A673 (cell line): ENCODE data around the gene DNM2. TPM values are rescaled to one million over a fixed set of nuclear protein-coding genes. Genes with fewer than 3 reads are reported as not detected.

Source experiments
- BruUV-seq: library from RNA; stranded (reverse); fragments of 400-500 nt; replicated peaks from 2 replicates; lab custom pipeline; 2021; lab: Mats Ljungman, UMichigan
- CTCF ChIA-PET: fragments of 300-600 bp; sonication (Branson Sonifier 250); formaldehyde crosslinking; loops from one replicate; lab custom pipeline; 2022; ENCODE audit warnings: antibody characterized with exemption; lab: Charles Lee
- POLR2A ChIA-PET: fragments of 300-600 bp; sonication (Branson Sonifier 250); formaldehyde crosslinking; loops from one replicate; lab custom pipeline; 2022; ENCODE audit warnings: antibody characterized with exemption; ENCODE audit not compliant: low non-redundant PET; lab: Charles Lee
- DNase-seq: peaks from one replicate; pipeline ENCODE4 v3.0.0-alpha.2; 2015; ENCODE audit warnings: low spot score
- H3K27ac ChIP-seq: fragments of 200-600 bp; sonication (generic); 2 replicates; pipeline ENCODE4 v1.5.1; 2016; ENCODE audit warnings: mixed run types, low read depth, mild to moderate bottlenecking, mixed read lengths, antibody characterized with exemption, low read length; ENCODE audit not compliant: poor library complexity, severe bottlenecking
- H3K27me3 ChIP-seq: fragments of 200-600 bp; sonication (generic); replicated peaks from 2 replicates; pipeline ENCODE4 v1.6.1; 2017; ENCODE audit warnings: mixed run types, low read depth, mild to moderate bottlenecking, mixed read lengths, antibody characterized with exemption, low read length; ENCODE audit not compliant: insufficient read depth, poor library complexity
- H3K36me3 ChIP-seq: fragments of 200-600 bp; sonication (generic); 2 replicates; pipeline ENCODE4 v1.6.1; 2016; ENCODE audit warnings: mixed run types, mild to moderate bottlenecking, mixed read lengths, antibody characterized with exemption, low read length; ENCODE audit not compliant: insufficient read depth, poor library complexity, severe bottlenecking
- H3K4me1 ChIP-seq: fragments of 200-600 bp; sonication (generic); 2 replicates; pipeline ENCODE4 v1.6.1; 2017; ENCODE audit warnings: mixed run types, mild to moderate bottlenecking, mixed read lengths, antibody characterized with exemption, low read length; ENCODE audit not compliant: insufficient read depth, poor library complexity, severe bottlenecking
- H3K4me3 ChIP-seq: fragments of 200-600 bp; sonication (generic); 2 replicates; pipeline ENCODE4 v1.5.1; 2016; ENCODE audit warnings: low read depth, mixed run types, mild to moderate bottlenecking, mixed read lengths, low read length; ENCODE audit not compliant: poor library complexity, severe bottlenecking
- H3K9me3 ChIP-seq: fragments of 200-600 bp; sonication (generic); 2 replicates; pipeline ENCODE4 v1.6.1; 2016; ENCODE audit warnings: mixed run types, low read depth, mild to moderate bottlenecking, mixed read lengths, antibody characterized with exemption, low read length; ENCODE audit not compliant: poor library complexity, severe bottlenecking
- EZH2 ChIP-seq: fragments of 200-600 bp; sonication (generic); IDR thresholded peaks from 2 replicates; pipeline ENCODE4 v1.6.1; 2017; ENCODE audit warnings: borderline replicate concordance, low read depth, mild to moderate bottlenecking, mixed read lengths, antibody characterized with exemption, low read length; ENCODE audit not compliant: poor library complexity, severe bottlenecking
- intact Hi-C: fragments of 100-400 bp; cut with micrococcal nuclease; formaldehyde crosslinking; loops from one replicate; pipeline ENCODE4 v1.10.0; 2022; ENCODE audit not compliant: unreplicated experiment
- total RNA-seq: library from RNA; stranded (reverse); gene quantifications from 2 replicates; pipeline ENCODE4 v1.2.3, GENCODE V29; 2021
- TF ChIP-seq, protein P1 (sequence below): fragments of 300-800, 200-600 bp; sonication (generic); conservative IDR thresholded peaks from 2 replicates; pipeline ENCODE4 v1.5.1; 2017; ENCODE audit warnings: low read depth, mild to moderate bottlenecking, antibody characterized with exemption, low read length, moderate library complexity, mixed read lengths

Gene DNM2
- total RNA-seq, 1 experiment from 2014 or later = 143 TPM

DNA sequence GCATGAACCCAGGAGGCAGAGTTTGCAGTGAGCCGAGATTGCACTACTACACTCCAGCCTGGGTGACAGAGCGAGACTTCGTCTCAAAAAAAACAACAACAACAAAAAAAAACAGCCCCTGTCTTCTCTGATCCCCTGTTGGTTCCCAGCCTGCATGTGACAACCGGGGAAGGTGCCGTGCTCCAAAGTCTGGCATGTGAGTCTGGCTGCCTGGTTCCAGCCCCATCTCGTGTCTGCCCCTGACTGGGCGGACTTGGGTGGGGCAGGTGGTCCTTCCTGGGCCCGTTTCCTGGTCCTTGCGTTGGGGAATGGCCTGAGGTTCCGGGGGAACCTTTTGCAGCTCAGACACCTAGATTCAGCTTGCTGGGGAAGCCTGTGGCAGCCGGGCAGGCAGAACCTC is 50.5 kb downstream of the DNM2 start:
- TF ChIP-seq, protein P1, sequence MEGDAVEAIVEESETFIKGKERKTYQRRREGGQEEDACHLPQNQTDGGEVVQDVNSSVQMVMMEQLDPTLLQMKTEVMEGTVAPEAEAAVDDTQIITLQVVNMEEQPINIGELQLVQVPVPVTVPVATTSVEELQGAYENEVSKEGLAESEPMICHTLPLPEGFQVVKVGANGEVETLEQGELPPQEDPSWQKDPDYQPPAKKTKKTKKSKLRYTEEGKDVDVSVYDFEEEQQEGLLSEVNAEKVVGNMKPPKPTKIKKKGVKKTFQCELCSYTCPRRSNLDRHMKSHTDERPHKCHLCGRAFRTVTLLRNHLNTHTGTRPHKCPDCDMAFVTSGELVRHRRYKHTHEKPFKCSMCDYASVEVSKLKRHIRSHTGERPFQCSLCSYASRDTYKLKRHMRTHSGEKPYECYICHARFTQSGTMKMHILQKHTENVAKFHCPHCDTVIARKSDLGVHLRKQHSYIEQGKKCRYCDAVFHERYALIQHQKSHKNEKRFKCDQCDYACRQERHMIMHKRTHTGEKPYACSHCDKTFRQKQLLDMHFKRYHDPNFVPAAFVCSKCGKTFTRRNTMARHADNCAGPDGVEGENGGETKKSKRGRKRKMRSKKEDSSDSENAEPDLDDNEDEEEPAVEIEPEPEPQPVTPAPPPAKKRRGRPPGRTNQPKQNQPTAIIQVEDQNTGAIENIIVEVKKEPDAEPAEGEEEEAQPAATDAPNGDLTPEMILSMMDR = no peak
- TF ChIP-seq EZH2 = no peak
- CTCF ChIA-PET = interaction anchor here (1.4 kb wide), 1 partner anchor 50 kb away, joined by 3 read pairs; the partner anchor contains the start of gene DNM2
- Histone ChIP-seq H3K4me3 (no peak overlapping the region), H3K9me3 (no peaks in the 10 kb centered on the region), H3K4me1 (peaks cover 14% of the 10 kb centered on the region), H3K36me3 (peaks cover 5% of the 10 kb centered on the region), H3K27me3 (no peaks in the 10 kb centered on the region), H3K27ac (no peak overlapping the region)
- POLR2A ChIA-PET = no interaction called here
- intact Hi-C loops = no loop called here
- DNase-seq = no peak
- BruUV-seq = no TSS peak

DNA sequence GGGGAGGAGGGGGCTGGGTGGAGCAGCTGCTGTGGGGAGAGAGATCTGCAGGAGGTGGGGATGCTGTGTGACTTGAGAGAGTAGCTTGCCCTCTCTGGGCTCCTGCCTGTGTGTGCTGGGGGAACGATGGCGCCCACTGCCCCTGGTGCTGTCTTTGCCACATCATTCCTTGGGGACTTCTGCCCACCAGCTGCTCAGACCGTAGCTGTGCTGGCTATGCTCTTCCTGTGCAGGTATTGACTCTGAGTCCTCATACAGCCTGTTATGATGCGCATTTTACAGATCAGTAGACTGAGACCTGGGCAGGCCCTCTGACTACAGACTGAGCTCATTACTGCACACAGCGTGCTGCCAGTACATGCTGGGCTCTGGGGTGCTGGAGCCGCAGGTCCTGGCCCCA is 51.1 kb downstream of the DNM2 start:
- CTCF ChIA-PET = interaction anchor here (1.4 kb wide), 1 partner anchor 51 kb away, joined by 3 read pairs; the partner anchor contains the start of gene DNM2
- no peaks in the 10 kb centered on the region for H3K9me3 ChIP-seq
- BruUV-seq = no TSS peak
- no peak overlapping the region for H3K27ac ChIP-seq
- TF ChIP-seq EZH2 = no peak
- TF ChIP-seq, protein P1 = no peak
- H3K4me1 ChIP-seq = peaks cover 14% of the 10 kb centered on the region
- peaks cover 9% of the 10 kb centered on the region for H3K36me3 ChIP-seq
- POLR2A ChIA-PET = interaction anchor here (0.7 kb wide), 1 partner anchor 23 kb away, joined by 22 read pairs; no protein-coding TSS in a partner anchor
- no peaks in the 10 kb centered on the region for H3K27me3 ChIP-seq
- H3K4me3 ChIP-seq = no peak overlapping the region
- no peak for DNase-seq
- intact Hi-C loops = no loop called here

DNA sequence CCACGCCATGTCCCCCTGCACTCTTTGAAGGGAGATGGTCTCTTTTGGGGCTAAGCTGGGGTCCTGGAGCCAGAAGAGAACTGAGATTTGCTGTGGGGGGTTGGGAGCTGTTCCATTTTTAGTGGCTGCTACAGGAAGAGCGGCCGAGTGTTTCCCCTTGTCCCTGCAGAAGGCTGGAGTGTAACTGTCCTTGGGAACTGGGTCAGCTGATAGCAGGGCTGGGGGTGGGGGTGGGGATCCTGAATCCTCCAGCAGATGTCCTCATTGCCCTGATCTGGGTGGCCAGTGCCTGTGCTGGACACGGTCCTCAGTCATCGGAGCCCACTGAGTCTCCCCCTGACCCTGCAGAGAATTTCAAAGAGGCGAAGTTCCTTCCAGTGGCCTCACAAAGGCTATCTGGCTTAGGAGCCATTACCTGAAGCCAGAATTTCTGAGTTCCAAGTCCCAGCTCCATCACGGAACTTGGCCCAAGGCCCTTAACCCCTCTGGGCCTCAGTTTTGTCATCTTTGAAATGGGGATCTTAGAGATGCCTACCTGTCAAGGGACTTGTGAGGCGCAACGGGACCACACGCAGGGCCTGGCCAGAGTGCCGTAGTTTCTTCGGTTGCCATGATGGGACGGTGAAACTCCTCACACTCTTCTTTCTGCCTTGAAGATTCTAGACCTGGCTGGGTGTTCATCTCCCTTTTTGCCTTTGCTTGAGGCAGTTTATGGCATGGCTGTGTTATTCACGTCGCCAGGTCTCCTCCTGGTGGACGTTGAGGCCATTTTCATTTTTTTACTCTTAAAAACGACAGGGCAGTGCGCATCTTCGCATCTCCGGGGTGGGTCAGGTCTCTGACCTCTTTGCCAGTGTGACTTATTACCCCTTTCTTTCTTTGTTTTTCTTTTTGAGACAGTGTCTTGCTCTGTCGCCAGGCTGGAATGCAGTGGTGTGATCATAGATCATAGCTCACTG is 51.9 kb downstream of the DNM2 start:
- peaks cover 14% of the 10 kb centered on the region for H3K4me1 ChIP-seq
- no peak for TF ChIP-seq EZH2
- TF ChIP-seq, protein P1 = no peak
- no peak for DNase-seq
- no peak overlapping the region for H3K27ac ChIP-seq
- H3K36me3 ChIP-seq = peaks cover 12% of the 10 kb centered on the region
- intact Hi-C loops = no loop called here
- POLR2A ChIA-PET = interaction anchor here (0.7 kb wide), 1 partner anchor 24 kb away, joined by 22 read pairs; no protein-coding TSS in a partner anchor
- no peak overlapping the region for H3K4me3 ChIP-seq
- no peaks in the 10 kb centered on the region for H3K27me3 ChIP-seq
- CTCF ChIA-PET = interaction anchor here (1.4 kb wide), 1 partner anchor 52 kb away, joined by 3 read pairs; the partner anchor contains the start of gene DNM2
- H3K9me3 ChIP-seq = no peaks in the 10 kb centered on the region
- BruUV-seq = no TSS peak
